HEK293 (cell line): ENCODE measurements around the gene SEMA7A.

Experiments
- CTCF ChIA-PET: fragments of 350-600 bp; formaldehyde crosslinking; extraction: SDS; loops from one replicate; lab custom pipeline; 2021; ENCODE audit warnings: antibody characterized with exemption; lab: Yijun Ruan, JAX
- POLR2A ChIA-PET: fragments of 300-600 bp; formaldehyde crosslinking; extraction: SDS; loops from one replicate; lab custom pipeline; 2020; ENCODE audit warnings: antibody characterized with exemption, inconsistent platforms; lab: Yijun Ruan, JAX
- H3K27ac ChIP-seq: fragments of 200-500 bp; sonication (Bioruptor generic); 2 replicates; pipeline ENCODE4 v1.5.1; 2014; ENCODE audit warnings: low read depth, low read length, control low read depth, inconsistent platforms; ENCODE audit errors: extremely low read depth
- H3K36me3 ChIP-seq, 2 experiments: fragments of 200-500 bp in 1 of 2; sonication (Bioruptor generic) in 1 of 2; 1 replicate in 1 of 2; 2 replicates in 1 of 2; pipeline ENCODE4 v1.5.1; 2014 to 2017; ENCODE audit warnings: inconsistent platforms in 2 of 2, low read length in 2 of 2; ENCODE audit not compliant: control insufficient read depth in 2 of 2, insufficient read depth in 1 of 2
- H3K4me1 ChIP-seq: fragments of 200-500 bp; sonication (Bioruptor generic); 2 replicates; pipeline ENCODE4 v1.5.1; 2014; ENCODE audit warnings: mild to moderate bottlenecking, low read length, inconsistent platforms; ENCODE audit not compliant: control insufficient read depth, insufficient read depth
- H3K4me3 ChIP-seq: 2 replicates; pipeline ENCODE4 v1.5.1; 2011; ENCODE audit warnings: low read depth, mild to moderate bottlenecking, control low read depth, low read length, moderate library complexity
- H3K9me3 ChIP-seq: fragments of 200-500 bp; sonication (Bioruptor generic); 2 replicates; pipeline ENCODE4 v1.5.1; 2014; ENCODE audit warnings: low read depth, low read length, inconsistent platforms; ENCODE audit not compliant: control insufficient read depth, insufficient read depth
- EGR2 ChIP-seq: fragments of 450-650 bp; formaldehyde crosslinking; IDR thresholded peaks from 2 replicates; pipeline ENCODE4 v1.5.1; 2016; ENCODE audit warnings: low read depth, missing biosample characterization, missing genetic modification characterization
- GLIS1 ChIP-seq: fragments of 450-650 bp; formaldehyde crosslinking; IDR thresholded peaks from 2 replicates; pipeline ENCODE4 v1.5.1; 2016; ENCODE audit warnings: missing biosample characterization, missing genetic modification characterization
- GLIS2 ChIP-seq: fragments of 450-650 bp; formaldehyde crosslinking; IDR thresholded peaks from 2 replicates; pipeline ENCODE4 v1.5.1; 2016; ENCODE audit warnings: missing biosample characterization, missing genetic modification characterization
- KLF1 ChIP-seq: fragments of 450-650 bp; formaldehyde crosslinking; IDR thresholded peaks from 2 replicates; pipeline ENCODE4 v1.5.1; 2016; ENCODE audit warnings: missing biosample characterization, missing genetic modification characterization
- SCRT1 ChIP-seq: fragments of 450-650 bp; formaldehyde crosslinking; IDR thresholded peaks from 2 replicates; pipeline ENCODE4 v1.5.1; 2016; ENCODE audit warnings: missing biosample characterization, missing genetic modification characterization, borderline replicate concordance
- SP2 ChIP-seq: fragments of 450-650 bp; formaldehyde crosslinking; IDR thresholded peaks from 2 replicates; pipeline ENCODE4 v1.5.1; 2016; ENCODE audit warnings: missing biosample characterization, missing genetic modification characterization
- SP7 ChIP-seq: fragments of 450-650 bp; formaldehyde crosslinking; IDR thresholded peaks from 2 replicates; pipeline ENCODE4 v1.5.1; 2016; ENCODE audit warnings: missing biosample characterization, missing genetic modification characterization
- ZBTB48 ChIP-seq: fragments of 450-650 bp; formaldehyde crosslinking; IDR thresholded peaks from 2 replicates; pipeline ENCODE4 v1.5.1; 2016; ENCODE audit warnings: missing biosample characterization, missing genetic modification characterization
- ZFP37 ChIP-seq: fragments of 450-650 bp; formaldehyde crosslinking; IDR thresholded peaks from 2 replicates; pipeline ENCODE4 v1.5.1; 2016; ENCODE audit warnings: missing biosample characterization, missing genetic modification characterization
- ZFP69B ChIP-seq: fragments of 450-650 bp; formaldehyde crosslinking; IDR thresholded peaks from 2 replicates; pipeline ENCODE4 v1.5.1; 2016; ENCODE audit warnings: missing biosample characterization, missing genetic modification characterization
- ZIC2 ChIP-seq: fragments of 450-650 bp; formaldehyde crosslinking; IDR thresholded peaks from 2 replicates; pipeline ENCODE4 v1.5.1; 2016; ENCODE audit warnings: missing biosample characterization, missing genetic modification characterization
- ZNF341 ChIP-seq: fragments of 450-650 bp; formaldehyde crosslinking; IDR thresholded peaks from 2 replicates; pipeline ENCODE4; 2016; ENCODE audit warnings: low read depth, missing biosample characterization, missing genetic modification characterization
- ZNF350 ChIP-seq: fragments of 450-650 bp; formaldehyde crosslinking; IDR thresholded peaks from 2 replicates; pipeline ENCODE4 v1.5.0; 2017; ENCODE audit warnings: missing biosample characterization, mild to moderate bottlenecking, missing genetic modification characterization
- ZNF426 ChIP-seq: fragments of 450-650 bp; formaldehyde crosslinking; IDR thresholded peaks from 2 replicates; pipeline ENCODE4 v1.5.1; 2017; ENCODE audit warnings: missing biosample characterization, missing genetic modification characterization, mild to moderate bottlenecking, inconsistent platforms, moderate library complexity
- ZNF600 ChIP-seq: fragments of 450-650 bp; formaldehyde crosslinking; IDR thresholded peaks from 2 replicates; pipeline ENCODE4 v1.5.1; 2016; ENCODE audit warnings: missing biosample characterization, missing genetic modification characterization
- ZNF777 ChIP-seq: fragments of 450-650 bp; formaldehyde crosslinking; IDR thresholded peaks from 2 replicates; pipeline ENCODE4 v1.5.1; 2017; ENCODE audit warnings: missing biosample characterization, missing genetic modification characterization, borderline replicate concordance
- ZNF785 ChIP-seq: fragments of 450-650 bp; formaldehyde crosslinking; IDR thresholded peaks from 2 replicates; pipeline ENCODE4 v1.5.1; 2016; ENCODE audit warnings: missing biosample characterization, missing genetic modification characterization
- ZNF791 ChIP-seq: fragments of 450-650 bp; formaldehyde crosslinking; IDR thresholded peaks from 2 replicates; pipeline ENCODE4 v1.5.1; 2016; ENCODE audit warnings: missing biosample characterization, missing genetic modification characterization
- ZSCAN30 ChIP-seq: fragments of 450-650 bp; IDR thresholded peaks from 2 replicates; pipeline ENCODE4 v1.5.1; 2018; ENCODE audit warnings: missing biosample characterization, mild to moderate bottlenecking, missing genetic modification characterization, moderate library complexity
- TF ChIP-seq, protein P1 (sequence below): fragments of 450-650 bp; formaldehyde crosslinking; IDR thresholded peaks from 2 replicates; pipeline ENCODE4 v1.5.1; 2017; ENCODE audit warnings: missing biosample characterization, missing genetic modification characterization
- TF ChIP-seq, protein P2 (sequence below): fragments of 450-650 bp; formaldehyde crosslinking; IDR thresholded peaks from 2 replicates; pipeline ENCODE4 v1.5.1; 2016; ENCODE audit warnings: missing biosample characterization, missing genetic modification characterization, borderline replicate concordance
- TF ChIP-seq, protein P3 (sequence below): fragments of 450-650 bp; formaldehyde crosslinking; IDR thresholded peaks from 2 replicates; pipeline ENCODE4 v1.5.1; 2016; ENCODE audit warnings: missing biosample characterization, missing genetic modification characterization
- TF ChIP-seq, protein P4 (sequence below): fragments of 450-650 bp; formaldehyde crosslinking; IDR thresholded peaks from 2 replicates; pipeline ENCODE4 v1.5.1; 2016; ENCODE audit warnings: missing biosample characterization, missing genetic modification characterization, borderline replicate concordance
- TF ChIP-seq, protein P5 (sequence below): fragments of 450-650 bp; formaldehyde crosslinking; IDR thresholded peaks from 2 replicates; pipeline ENCODE4 v1.5.1; 2016; ENCODE audit warnings: missing biosample characterization, missing genetic modification characterization

SEMA7A gene

DNA sequence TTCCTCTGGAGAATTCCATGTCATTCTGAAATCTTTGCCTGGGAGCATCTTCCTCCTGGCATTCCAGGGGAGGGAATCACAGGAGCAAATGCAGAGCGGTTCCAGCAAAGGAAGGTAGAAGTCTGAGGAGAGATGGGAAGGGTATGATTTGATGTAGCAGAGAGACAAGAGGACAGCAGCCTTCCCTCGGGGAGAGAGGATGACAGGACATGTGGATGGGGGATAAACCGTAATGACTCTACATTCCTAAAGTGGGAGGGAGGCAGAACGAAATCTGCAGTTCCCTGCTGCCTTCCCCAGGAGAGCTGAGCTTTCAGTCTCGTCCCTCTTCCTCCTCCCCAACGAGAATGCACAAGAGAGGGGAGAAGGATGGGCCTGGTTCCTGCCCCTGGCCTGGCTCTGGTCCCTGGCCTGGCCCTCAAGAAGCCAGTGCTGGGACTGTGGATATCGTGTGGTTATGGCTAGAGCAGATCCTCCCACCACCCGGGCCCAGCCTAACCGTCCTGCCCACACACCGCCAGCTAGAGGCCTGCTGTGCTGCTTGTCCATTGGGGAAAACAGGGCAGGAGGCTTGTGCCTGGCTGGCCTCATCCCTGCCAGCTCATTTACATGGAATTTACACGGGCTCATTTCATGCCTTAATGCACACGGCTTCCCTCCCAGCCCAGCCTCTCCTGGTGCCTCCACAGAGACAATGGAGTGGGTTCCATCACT is 26.6 kb downstream of the SEMA7A start:
- H3K36me3 ChIP-seq, result no peaks in the 10 kb centered on the region
- ChIA-PET POLR2A (interaction anchor here (0.6 to 1.4 kb wide), 5 partner anchors 11 to 413 kb away, joined by 3 to 5 read pairs (median 3); partner anchors contain the start of gene PML), CTCF (interaction anchor here (0.6 to 2.0 kb wide), 9 partner anchors 18 to 364 kb away, joined by 3 to 6 read pairs (median 4); no protein-coding TSS in a partner anchor)
- no peak overlapping the region for H3K4me3 ChIP-seq
- H3K27ac ChIP-seq, result no peak overlapping the region
- no peaks in the 10 kb centered on the region for H3K9me3 ChIP-seq
- no peaks in the 10 kb centered on the region for H3K4me1 ChIP-seq
- 0 out of 2 replicates have a peak, but pooled peaks have one; percentile 45 for TF ChIP-seq SP7 (tag by site-specific recombination)
- no peak for TF ChIP-seq ZBTB48 (tag by site-specific recombination)
- TF ChIP-seq, protein P1, sequence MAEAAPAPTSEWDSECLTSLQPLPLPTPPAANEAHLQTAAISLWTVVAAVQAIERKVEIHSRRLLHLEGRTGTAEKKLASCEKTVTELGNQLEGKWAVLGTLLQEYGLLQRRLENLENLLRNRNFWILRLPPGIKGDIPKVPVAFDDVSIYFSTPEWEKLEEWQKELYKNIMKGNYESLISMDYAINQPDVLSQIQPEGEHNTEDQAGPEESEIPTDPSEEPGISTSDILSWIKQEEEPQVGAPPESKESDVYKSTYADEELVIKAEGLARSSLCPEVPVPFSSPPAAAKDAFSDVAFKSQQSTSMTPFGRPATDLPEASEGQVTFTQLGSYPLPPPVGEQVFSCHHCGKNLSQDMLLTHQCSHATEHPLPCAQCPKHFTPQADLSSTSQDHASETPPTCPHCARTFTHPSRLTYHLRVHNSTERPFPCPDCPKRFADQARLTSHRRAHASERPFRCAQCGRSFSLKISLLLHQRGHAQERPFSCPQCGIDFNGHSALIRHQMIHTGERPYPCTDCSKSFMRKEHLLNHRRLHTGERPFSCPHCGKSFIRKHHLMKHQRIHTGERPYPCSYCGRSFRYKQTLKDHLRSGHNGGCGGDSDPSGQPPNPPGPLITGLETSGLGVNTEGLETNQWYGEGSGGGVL (tag by site-specific recombination), result no peak
- TF ChIP-seq, protein P2, sequence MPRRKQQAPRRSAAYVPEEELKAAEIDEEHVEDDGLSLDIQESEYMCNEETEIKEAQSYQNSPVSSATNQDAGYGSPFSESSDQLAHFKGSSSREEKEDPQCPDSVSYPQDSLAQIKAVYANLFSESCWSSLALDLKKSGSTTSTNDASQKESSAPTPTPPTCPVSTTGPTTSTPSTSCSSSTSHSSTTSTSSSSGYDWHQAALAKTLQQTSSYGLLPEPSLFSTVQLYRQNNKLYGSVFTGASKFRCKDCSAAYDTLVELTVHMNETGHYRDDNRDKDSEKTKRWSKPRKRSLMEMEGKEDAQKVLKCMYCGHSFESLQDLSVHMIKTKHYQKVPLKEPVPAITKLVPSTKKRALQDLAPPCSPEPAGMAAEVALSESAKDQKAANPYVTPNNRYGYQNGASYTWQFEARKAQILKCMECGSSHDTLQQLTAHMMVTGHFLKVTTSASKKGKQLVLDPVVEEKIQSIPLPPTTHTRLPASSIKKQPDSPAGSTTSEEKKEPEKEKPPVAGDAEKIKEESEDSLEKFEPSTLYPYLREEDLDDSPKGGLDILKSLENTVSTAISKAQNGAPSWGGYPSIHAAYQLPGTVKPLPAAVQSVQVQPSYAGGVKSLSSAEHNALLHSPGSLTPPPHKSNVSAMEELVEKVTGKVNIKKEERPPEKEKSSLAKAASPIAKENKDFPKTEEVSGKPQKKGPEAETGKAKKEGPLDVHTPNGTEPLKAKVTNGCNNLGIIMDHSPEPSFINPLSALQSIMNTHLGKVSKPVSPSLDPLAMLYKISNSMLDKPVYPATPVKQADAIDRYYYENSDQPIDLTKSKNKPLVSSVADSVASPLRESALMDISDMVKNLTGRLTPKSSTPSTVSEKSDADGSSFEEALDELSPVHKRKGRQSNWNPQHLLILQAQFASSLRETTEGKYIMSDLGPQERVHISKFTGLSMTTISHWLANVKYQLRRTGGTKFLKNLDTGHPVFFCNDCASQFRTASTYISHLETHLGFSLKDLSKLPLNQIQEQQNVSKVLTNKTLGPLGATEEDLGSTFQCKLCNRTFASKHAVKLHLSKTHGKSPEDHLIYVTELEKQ (tag by site-specific recombination), result no peak
- TF ChIP-seq ZNF426 (tag by site-specific recombination), result no peak
- TF ChIP-seq SCRT1 (tag by site-specific recombination), result no peak
- TF ChIP-seq, protein P3, sequence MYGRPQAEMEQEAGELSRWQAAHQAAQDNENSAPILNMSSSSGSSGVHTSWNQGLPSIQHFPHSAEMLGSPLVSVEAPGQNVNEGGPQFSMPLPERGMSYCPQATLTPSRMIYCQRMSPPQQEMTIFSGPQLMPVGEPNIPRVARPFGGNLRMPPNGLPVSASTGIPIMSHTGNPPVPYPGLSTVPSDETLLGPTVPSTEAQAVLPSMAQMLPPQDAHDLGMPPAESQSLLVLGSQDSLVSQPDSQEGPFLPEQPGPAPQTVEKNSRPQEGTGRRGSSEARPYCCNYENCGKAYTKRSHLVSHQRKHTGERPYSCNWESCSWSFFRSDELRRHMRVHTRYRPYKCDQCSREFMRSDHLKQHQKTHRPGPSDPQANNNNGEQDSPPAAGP (tag by site-specific recombination), result peak; percentile 21; the same call in 1 of the 2 replicates
- no peak for TF ChIP-seq ZNF777
- TF ChIP-seq ZNF785, result no peak
- TF ChIP-seq, protein P4, sequence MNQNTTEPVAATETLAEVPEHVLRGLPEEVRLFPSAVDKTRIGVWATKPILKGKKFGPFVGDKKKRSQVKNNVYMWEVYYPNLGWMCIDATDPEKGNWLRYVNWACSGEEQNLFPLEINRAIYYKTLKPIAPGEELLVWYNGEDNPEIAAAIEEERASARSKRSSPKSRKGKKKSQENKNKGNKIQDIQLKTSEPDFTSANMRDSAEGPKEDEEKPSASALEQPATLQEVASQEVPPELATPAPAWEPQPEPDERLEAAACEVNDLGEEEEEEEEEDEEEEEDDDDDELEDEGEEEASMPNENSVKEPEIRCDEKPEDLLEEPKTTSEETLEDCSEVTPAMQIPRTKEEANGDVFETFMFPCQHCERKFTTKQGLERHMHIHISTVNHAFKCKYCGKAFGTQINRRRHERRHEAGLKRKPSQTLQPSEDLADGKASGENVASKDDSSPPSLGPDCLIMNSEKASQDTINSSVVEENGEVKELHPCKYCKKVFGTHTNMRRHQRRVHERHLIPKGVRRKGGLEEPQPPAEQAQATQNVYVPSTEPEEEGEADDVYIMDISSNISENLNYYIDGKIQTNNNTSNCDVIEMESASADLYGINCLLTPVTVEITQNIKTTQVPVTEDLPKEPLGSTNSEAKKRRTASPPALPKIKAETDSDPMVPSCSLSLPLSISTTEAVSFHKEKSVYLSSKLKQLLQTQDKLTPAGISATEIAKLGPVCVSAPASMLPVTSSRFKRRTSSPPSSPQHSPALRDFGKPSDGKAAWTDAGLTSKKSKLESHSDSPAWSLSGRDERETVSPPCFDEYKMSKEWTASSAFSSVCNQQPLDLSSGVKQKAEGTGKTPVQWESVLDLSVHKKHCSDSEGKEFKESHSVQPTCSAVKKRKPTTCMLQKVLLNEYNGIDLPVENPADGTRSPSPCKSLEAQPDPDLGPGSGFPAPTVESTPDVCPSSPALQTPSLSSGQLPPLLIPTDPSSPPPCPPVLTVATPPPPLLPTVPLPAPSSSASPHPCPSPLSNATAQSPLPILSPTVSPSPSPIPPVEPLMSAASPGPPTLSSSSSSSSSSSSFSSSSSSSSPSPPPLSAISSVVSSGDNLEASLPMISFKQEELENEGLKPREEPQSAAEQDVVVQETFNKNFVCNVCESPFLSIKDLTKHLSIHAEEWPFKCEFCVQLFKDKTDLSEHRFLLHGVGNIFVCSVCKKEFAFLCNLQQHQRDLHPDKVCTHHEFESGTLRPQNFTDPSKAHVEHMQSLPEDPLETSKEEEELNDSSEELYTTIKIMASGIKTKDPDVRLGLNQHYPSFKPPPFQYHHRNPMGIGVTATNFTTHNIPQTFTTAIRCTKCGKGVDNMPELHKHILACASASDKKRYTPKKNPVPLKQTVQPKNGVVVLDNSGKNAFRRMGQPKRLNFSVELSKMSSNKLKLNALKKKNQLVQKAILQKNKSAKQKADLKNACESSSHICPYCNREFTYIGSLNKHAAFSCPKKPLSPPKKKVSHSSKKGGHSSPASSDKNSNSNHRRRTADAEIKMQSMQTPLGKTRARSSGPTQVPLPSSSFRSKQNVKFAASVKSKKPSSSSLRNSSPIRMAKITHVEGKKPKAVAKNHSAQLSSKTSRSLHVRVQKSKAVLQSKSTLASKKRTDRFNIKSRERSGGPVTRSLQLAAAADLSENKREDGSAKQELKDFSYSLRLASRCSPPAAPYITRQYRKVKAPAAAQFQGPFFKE, result no peak
- TF ChIP-seq GLIS2 (tag by site-specific recombination), result peak; percentile 18; the same call in 1 of the 2 replicates
- TF ChIP-seq EGR2 (tag by site-specific recombination), result peak; percentile 92
- TF ChIP-seq ZFP69B (tag by site-specific recombination), result no peak; the same call in 1 of the 2 replicates
- peak; percentile 40; the same call in 1 of the 2 replicates for TF ChIP-seq ZFP37 (tag by site-specific recombination)
- peak; percentile 60 for TF ChIP-seq SP2 (tag by site-specific recombination)
- peak; percentile 74 for TF ChIP-seq ZIC2 (tag by site-specific recombination)
- TF ChIP-seq, protein P5, sequence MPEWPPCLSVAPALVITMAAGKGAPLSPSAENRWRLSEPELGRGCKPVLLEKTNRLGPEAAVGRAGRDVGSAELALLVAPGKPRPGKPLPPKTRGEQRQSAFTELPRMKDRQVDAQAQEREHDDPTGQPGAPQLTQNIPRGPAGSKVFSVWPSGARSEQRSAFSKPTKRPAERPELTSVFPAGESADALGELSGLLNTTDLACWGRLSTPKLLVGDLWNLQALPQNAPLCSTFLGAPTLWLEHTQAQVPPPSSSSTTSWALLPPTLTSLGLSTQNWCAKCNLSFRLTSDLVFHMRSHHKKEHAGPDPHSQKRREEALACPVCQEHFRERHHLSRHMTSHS, result no peak
- peak; percentile 49; the same call in 1 of the 2 replicates for TF ChIP-seq GLIS1 (tag by site-specific recombination)
- TF ChIP-seq ZSCAN30 (tag by site-specific recombination), result no peak
- TF ChIP-seq ZNF600 (tag by site-specific recombination), result peak; percentile 98
- TF ChIP-seq ZNF341 (tag by site-specific recombination), result 0 out of 2 replicates have a peak, but pooled peaks have one; percentile 13
- peak; percentile 38; the same call in 1 of the 2 replicates for TF ChIP-seq KLF1 (tag by site-specific recombination)
- TF ChIP-seq ZNF791, result no peak
- TF ChIP-seq ZNF350, result no peak
